ENCODE measurements around the gene DEFB131B.

The DEFB131B gene

DNA sequence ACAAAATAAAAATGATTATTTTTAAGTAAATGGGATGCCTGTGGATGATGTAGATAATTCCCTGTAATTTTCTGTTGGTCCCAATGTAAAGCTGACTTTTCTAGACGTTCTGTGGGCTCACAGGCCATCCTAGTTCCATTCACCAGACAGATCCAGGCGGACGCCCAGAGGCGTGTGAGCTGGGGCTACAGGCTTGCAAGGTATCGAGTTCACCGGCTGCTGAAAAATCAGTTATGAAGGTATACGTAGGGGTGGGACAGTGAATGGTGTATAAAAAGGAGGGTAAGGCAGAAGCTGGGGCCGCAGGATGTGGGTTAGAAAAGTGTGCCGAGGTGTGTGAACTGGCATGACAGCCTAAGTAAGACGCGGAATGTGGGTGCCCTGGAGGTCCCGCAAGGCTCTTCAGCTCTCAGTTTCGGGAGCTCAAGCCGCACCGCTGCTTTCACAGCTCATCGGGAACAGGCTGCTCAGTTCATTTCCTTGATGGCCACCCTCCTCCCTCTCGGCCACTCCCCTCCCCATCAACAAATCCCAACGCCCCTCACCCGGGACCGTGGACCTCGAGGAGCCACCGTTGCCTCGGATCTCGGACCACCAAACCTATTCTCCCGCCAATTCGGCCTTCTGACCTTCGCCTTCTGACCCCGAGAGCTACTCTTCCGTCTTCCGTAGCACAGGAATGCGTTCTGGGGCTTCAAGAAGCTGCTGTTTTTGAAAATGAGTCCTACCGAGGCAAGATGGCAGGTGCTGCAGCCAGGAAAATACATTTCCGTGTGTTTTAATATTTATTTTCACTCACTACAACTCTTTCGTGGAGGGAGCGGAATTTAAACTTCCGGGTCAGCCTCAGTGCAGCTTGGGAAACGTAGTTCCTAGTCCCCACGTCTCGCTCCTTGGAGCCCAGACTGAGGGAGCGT is 49.8 kb downstream of the DEFB131B start, which contains the start of gene XNDC1N:
TSS of gene XNDC1N (minus strand) at position 775 of the 917 bp plus-strand sequence. CDS start 5,241 bp downstream, outside the sequence.
- TF ChIP-seq ZFX (IDR thresholded peaks at IDR 0.05) (no peak), CTCF (conservative IDR thresholded peaks at IDR 0.05) (no peak)
- H3K27ac ChIP-seq = peak within 1 kb of the TSS; percentile 89

- peak within 1 kb of the TSS; percentile 89 for H3K27ac ChIP-seq
- TF ChIP-seq CTCF (conservative IDR thresholded peaks at IDR 0.05) (no peak), ZFX (IDR thresholded peaks at IDR 0.05) (no peak)
Measured at GRCh38 chr11:71928737-71929443, 50.6 kb downstream of the DEFB131B start, which contains the start of gene RNF121. Gene RNF121 (plus strand): TSS chr11:71929046. CDS start chr11:71929062, 16 bp downstream.

- peak overlapping the region; percentile 89 for H3K27ac ChIP-seq
- TF ChIP-seq CTCF (conservative IDR thresholded peaks at IDR 0.05) (no peak), ZFX (IDR thresholded peaks at IDR 0.05) (no peak)
Measured at GRCh38 chr11:71929491-71929890, 51.2 kb downstream of the DEFB131B start.

GRCh38 chr11:71930556-71931244 is 52.4 kb downstream of the DEFB131B start:
- H3K27ac ChIP-seq = no peak overlapping the region
- TF ChIP-seq CTCF (conservative IDR thresholded peaks at IDR 0.05) = no peak
- no peak for TF ChIP-seq ZFX (IDR thresholded peaks at IDR 0.05)

GRCh38 chr11:71931245-71931602 is 53.0 kb downstream of the DEFB131B start:
- TF ChIP-seq ZFX (IDR thresholded peaks at IDR 0.05) (no peak), CTCF (conservative IDR thresholded peaks at IDR 0.05) (no peak)
- no peak overlapping the region for H3K27ac ChIP-seq

DNA sequence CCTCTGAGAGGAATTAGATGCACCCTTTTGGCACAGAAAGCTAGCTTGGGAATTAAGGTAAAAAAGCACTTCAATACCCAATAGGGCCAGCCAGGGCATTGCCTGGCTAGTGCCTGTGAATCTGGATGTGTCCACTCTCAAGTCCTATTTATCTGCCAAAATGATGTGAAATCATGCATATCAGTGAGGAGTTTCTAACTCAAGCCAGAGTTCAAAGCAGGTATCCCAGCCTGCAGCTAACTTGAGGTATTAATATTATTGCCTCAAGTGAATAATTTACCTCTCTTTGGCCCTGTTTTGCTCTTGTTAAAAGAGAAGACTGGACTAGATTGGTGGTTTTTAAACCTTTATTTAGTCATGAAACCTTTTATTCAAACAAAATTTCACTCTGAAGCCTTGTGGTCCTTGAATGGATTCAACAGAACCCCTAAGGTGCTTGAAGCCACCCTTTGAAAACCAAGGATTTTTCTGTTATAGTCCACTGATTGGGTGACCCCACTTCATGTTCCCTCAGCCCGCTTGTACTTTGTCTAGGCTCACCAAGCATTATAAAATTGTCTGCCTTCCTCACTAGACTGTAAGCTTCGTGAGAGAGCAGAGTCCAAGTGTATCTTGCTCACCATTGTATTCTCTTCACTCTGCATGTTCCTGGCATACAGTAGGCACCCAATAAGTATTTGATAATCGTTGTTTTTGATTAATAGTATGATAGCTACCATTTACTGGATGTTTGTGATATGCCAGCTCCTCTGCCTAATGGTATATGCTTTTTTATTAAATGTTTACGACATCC is 55.1 kb downstream of the DEFB131B start:
- H3K27ac ChIP-seq = no peak overlapping the region
- TF ChIP-seq CTCF (conservative IDR thresholded peaks at IDR 0.05) (no peak), ZFX (IDR thresholded peaks at IDR 0.05) (no peak)
